Ascending aorta (tissue), 2 donors: ENCODE data around the gene RASEF. TPM values are rescaled to one million over a fixed set of nuclear protein-coding genes. Genes with fewer than 3 reads are reported as not detected.

Experiments
- DNase-seq, 2 donors: peaks; one replicate each; pipeline ENCODE4 v3.0.0-alpha.2; 2019; ENCODE audit warnings: low spot score in 2 of 2
- H3K27ac ChIP-seq, 2 donors: fragments of 200-600 bp; sonication (generic); one replicate each; pipeline ENCODE4 v1.5.1; 2016 to 2017; ENCODE audit warnings: mild to moderate bottlenecking in 1 of 2
- H3K27me3 ChIP-seq: fragments of 200-600 bp; sonication (generic); one replicate; pipeline ENCODE4 v1.5.1; 2017
- H3K36me3 ChIP-seq, 2 donors: fragments of 200-600 bp; sonication (generic); one replicate each; pipeline ENCODE4 v1.5.1; 2016
- H3K4me1 ChIP-seq, 2 donors: fragments of 200-600 bp; sonication (generic); one replicate each; pipeline ENCODE4 v1.5.1; 2016 to 2017; ENCODE audit warnings: mild to moderate bottlenecking in 1 of 2
- H3K4me3 ChIP-seq, 2 donors: fragments of 200-600 bp; sonication (generic); one replicate each; pipeline ENCODE4 v1.5.1; 2016 to 2017; ENCODE audit warnings: mild to moderate bottlenecking in 1 of 2
- H3K9me3 ChIP-seq, 2 donors: fragments of 200-600 bp; sonication (generic); one replicate each; pipeline ENCODE4 v1.5.1; 2016
- CTCF ChIP-seq, 3 experiments: fragments of 200-600 bp in 2 of 3; fragments of 450-650 bp in 1 of 3; sonication (generic) in 2 of 3; IDR thresholded peaks; one replicate each; pipeline ENCODE4 v1.5.1; 2016 to 2019; ENCODE audit warnings: antibody characterized with exemption in 3 of 3, mild to moderate bottlenecking in 1 of 3, moderate library complexity in 1 of 3
- intact Hi-C: fragments of 100-400 bp; cut with DNase I; formaldehyde crosslinking; loops from one replicate; pipeline ENCODE4 v1.15.1; 2023
- total RNA-seq: library from RNA; depleted of rRNA; stranded (reverse); fragments of >200 nt; gene quantifications from one replicate; pipeline ENCODE4 v1.1.0, GENCODE V29; 2016

Gene RASEF
- total RNA-seq, 1 donor from 2014 or later = not detected

- no peaks in the 10 kb centered on the region for H3K4me1 ChIP-seq
- no peaks in the 10 kb centered on the region for H3K27me3 ChIP-seq
- H3K27ac ChIP-seq = no peak overlapping the region
- intact Hi-C loops = no loop called here
- no peaks in the 10 kb centered on the region for H3K36me3 ChIP-seq
- DNase-seq = no peak
- no peak overlapping the region for H3K4me3 ChIP-seq
- no peaks in the 10 kb centered on the region for H3K9me3 ChIP-seq
- TF ChIP-seq CTCF (IDR thresholded peaks at IDR 0.05) = no peak
Measured at GRCh38 chr9:82996941-82997340, 66.0 kb downstream of the RASEF start.

- H3K4me1 ChIP-seq = no peaks in the 10 kb centered on the region
- H3K9me3 ChIP-seq = no peaks in the 10 kb centered on the region
- intact Hi-C loops = no loop called here
- H3K27me3 ChIP-seq = no peaks in the 10 kb centered on the region
- TF ChIP-seq CTCF (IDR thresholded peaks at IDR 0.05) = no peak
- H3K36me3 ChIP-seq = no peaks in the 10 kb centered on the region
- DNase-seq = no peak
- no peak overlapping the region for H3K27ac ChIP-seq
- H3K4me3 ChIP-seq = no peak overlapping the region
Measured at GRCh38 chr9:82993856-82994605, 68.9 kb downstream of the RASEF start.

- TF ChIP-seq CTCF (IDR thresholded peaks at IDR 0.05) = no peak
- DNase-seq = no peak
- intact Hi-C loops = no loop called here
- no peak overlapping the region for H3K27ac ChIP-seq
- H3K36me3 ChIP-seq = no peaks in the 10 kb centered on the region
- H3K4me3 ChIP-seq = no peak overlapping the region
- H3K4me1 ChIP-seq = no peaks in the 10 kb centered on the region
- no peaks in the 10 kb centered on the region for H3K9me3 ChIP-seq
- H3K27me3 ChIP-seq = no peaks in the 10 kb centered on the region
Measured at GRCh38 chr9:82991671-82992070, 71.3 kb downstream of the RASEF start.

GRCh38 chr9:82989929-82990328 lies 73.0 kb downstream of the RASEF start:
- DNase-seq = no peak
- no peaks in the 10 kb centered on the region for H3K4me1 ChIP-seq
- H3K36me3 ChIP-seq = no peaks in the 10 kb centered on the region
- H3K27ac ChIP-seq = no peak overlapping the region
- H3K9me3 ChIP-seq = no peaks in the 10 kb centered on the region
- intact Hi-C loops = no loop called here
- TF ChIP-seq CTCF (IDR thresholded peaks at IDR 0.05) = no peak
- H3K27me3 ChIP-seq = no peaks in the 10 kb centered on the region
- no peak overlapping the region for H3K4me3 ChIP-seq

GRCh38 chr9:82988488-82988887 lies 74.5 kb downstream of the RASEF start:
- DNase-seq = no peak
- Histone ChIP-seq H3K4me1 (no peaks in the 10 kb centered on the region), H3K27ac (no peak overlapping the region), H3K27me3 (no peaks in the 10 kb centered on the region), H3K4me3 (no peak overlapping the region), H3K36me3 (no peaks in the 10 kb centered on the region), H3K9me3 (no peaks in the 10 kb centered on the region)
- no peak for TF ChIP-seq CTCF (IDR thresholded peaks at IDR 0.05)
- intact Hi-C loops = no loop called here
